ENCODE data around the gene TMEM86B.
"Not testable (repeated sequence)": the region's sequence is repeated elsewhere in the genome, so short reads cannot be mapped to it uniquely, and the experiment has no call there.

TMEM86B gene

GRCh38 chr19:55241935-55242464 lies 13.4 kb upstream of the TMEM86B start:
- no peak for DNase-seq

GRCh38 chr19:55241143-55241934 lies 12.8 kb upstream of the TMEM86B start:
- no peak for DNase-seq

DNA sequence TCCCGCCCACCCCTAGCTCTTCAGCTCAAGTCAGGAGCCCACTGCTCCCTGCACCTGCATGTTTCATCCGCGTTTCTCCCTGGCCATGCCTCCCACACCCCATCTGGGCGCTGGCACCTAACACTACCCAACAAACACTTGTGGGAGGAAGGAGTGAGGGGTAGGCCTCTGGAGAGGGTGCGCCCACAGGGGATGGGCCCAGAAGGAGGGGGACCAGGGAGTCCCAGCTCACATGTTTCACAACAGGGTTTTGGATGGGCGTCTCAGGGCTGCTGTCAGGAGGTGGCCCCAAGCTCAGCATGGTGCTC lies 12.1 kb upstream of the TMEM86B start:
- DNase-seq: no peak

DNA sequence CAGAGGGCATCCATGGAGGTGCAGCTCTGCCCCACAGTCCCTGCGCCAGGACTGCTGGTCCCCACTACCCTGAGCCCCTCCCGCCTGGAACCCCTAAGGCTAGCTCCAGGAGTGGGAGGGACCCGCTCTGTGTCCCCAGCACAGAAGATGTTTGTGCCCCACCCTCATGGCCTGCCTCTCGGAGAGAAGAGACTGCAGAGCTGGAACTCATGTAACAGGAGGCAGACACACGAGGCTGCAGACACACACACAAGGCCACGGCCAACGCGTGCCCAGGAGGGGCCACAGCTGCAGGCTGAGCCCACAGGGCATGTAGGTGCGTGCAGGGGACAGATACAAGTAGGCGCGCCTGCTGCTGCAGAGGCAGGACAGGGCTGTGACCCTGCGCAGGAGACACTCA lies 10.4 kb upstream of the TMEM86B start:
- no peak for DNase-seq

DNA sequence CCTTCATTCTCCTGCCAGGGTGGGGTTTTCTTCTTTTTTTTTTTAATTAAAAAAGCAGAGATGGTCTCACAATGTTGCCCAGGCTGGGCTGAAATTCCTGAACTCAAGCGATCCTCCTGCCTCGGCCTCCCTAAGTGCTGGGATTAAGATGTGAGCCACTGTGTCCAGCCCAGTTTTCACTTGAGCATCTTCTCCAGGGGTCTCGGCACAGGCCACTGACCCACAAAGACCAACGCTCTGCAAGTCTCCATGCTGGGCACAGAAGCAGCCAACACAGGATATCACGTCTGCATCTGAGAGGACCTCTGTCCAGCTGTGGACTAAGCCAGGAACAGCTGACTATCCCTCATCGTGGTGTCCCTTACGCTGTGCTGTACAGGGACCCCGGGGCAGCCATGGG lies 9.5 kb upstream of the TMEM86B start:
- DNase-seq: no peak

DNA sequence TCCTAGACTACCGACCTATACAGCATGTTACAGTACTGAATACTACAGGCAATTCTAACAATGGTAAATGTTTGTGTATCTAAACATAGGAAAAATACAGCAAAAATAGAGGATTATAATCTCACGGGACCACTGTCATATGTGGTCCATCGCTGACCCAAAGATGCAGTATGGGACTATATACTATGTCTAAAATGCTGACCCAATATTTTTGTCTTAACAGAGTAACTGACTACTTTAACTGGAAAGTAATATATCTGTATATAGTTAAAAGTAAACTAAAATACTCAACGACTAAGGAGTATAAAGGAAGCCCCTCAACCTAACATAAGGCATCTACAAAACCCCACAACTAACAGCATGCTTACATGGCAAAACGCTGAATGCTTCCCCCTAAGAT lies 4.4 kb upstream of the TMEM86B start:
- no peak for DNase-seq

- no peak for DNase-seq
These were observed 3.7 kb upstream of the TMEM86B start for GRCh38 chr19:55232286-55232602.

DNA sequence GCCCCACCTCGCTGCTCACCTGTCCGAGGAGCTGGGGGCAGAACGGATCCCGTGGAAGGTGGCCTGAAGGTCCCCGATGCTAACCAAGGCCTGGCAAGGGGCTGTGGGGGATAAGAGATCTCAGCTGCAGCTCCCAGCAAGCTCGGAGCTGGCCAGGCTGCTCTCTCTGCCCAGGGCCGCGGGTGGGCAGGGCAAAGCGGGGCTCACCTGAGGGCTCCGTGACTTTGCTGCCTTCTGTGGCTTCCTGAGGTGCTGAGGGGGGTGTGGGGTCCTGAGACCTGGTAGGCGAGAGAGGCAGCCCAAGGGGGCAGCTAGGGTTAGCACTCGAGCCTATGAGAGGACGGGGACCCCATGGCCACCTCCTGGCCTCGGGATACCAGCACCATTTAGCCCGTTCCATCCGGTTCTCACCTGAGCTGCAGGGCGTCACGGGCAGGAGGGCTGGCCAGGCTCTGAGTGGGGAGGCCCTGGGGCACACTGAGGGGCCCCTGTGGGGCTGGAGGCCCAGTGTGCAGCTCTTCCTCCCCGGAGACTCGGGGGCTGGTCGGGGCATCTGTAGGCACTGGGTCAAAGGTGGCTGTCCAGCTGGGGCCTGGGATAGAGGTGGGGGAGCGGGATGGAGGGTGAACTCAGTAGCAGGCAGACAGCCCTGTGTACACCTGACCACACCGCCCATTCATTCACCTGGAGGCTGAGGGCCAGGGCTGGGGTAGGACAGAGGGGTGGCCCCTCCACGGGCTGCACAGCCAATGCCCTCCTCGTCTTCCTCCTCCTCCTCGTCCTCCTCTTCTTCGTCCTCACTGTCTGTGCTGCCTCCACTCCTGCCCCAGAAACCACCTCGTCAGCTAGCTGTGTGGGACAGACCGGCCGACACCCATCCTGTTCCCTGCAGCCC lies 3.1 kb upstream of the TMEM86B start:
- no peak for DNase-seq

DNA sequence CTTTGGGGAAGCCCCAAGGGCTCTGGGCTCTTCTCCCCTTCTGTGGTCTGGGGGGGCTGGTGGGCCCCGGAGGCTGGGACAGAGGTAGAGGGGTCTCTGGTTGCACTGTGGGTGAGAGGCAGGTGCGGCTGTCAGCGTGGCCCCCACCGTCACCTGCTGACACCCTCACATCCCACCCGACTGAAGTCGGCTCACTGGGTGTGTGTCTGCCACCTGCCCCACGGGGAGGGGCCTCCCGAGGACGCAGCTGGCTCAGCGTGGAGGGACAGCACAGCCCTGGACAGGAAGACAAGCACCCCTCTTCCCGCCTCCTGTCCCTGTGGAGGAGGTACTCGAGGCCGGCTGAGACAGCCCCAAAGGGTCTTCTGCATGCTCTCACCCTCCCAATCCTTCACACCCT lies 2.2 kb upstream of the TMEM86B start:
- no peak for DNase-seq

DNA sequence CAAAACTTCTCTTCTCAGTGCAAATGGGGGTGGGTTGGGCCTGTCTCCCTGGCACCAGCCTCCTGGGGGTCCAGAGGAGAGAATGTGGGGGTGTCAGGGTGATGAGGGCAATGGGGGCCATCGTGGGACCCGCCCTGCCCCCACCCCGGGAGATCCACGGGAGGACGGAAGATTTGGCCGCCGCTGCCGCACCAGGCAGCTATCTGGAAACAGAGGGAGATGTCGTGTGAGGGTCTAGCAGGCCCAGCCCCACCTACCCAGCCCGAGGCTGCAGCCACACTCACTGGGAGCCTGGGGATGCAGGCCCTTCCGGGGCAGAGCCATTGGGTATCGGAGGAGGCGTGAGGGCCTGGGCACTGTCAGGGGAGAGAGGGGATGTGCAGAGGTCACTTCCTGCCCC lies 1.8 kb upstream of the TMEM86B start:
- DNase-seq: no peak

DNA sequence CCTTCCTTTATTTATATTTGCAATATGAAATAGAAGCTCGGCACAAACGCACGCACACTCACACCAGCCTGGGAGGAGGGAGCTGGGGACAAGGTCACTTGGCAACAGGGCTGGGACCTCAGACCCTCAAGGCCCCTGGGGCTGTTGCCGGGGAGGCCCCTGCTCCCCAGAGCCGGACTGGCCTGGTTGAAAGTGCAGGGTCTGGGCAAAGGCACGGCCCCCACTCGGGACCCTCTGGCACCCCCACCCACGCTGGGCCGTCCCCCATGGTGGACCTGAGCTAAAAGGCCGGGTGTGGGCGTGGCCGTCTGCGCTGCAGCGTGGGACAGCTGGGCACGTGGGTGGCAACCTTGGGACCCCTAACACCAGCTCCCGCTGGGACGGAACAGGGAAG lies 1.2 kb upstream of the TMEM86B start:
- DNase-seq: no peak

DNA sequence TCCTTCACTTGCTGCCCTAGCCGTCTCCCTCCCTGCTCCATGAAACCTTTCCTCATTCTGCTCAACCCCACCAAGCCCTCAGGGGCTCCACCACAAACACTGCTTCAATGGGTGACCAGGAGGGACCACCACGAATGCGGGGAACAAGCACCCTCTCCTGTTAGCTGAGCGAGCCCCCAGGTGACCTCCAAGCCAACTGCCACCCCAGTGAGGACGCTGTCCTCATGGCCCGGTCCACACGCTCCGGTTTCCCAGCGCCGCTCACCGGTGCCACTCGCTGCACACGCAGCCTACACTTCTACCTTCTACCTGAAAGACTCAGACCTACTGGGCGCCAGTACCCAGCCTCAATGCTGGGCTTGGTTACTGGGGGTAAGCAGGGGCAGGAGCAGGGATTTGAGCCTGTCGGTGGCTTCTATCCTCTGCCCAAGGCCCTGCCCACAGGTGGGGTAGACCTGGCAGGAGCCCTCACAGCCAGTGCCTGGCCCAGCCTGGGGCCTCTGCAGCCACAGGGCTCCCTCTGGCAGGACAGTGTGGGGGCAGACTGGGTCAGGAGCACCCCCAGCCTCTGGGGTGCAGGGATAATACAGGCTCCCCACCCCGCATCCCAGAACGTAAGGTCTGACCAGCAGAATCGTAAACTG lies 704 bp upstream of the TMEM86B start:
- no peak for DNase-seq

DNA sequence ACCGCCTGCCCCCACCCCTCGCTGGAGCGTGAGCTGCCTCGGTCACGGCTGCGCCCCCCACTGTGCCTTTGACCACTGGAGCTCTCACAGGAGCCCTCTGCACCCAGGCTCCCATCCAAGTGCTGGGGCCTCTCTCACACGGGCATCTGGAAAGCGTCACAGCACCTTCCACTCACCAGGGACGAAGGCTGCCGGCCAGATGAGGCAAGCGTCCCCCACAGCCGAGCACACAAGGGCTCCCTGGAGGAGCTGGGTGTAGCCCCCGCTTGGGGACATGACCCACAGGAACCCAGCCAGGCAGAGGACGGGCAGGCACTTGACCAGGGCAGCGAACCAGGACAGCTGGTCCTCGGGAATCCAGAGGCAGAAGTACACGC lies 560 bp downstream of the TMEM86B start:
- no peak for DNase-seq

- DNase-seq: no peak
These were observed 1.1 kb downstream of the TMEM86B start for GRCh38 chr19:55227241-55228014.

DNA sequence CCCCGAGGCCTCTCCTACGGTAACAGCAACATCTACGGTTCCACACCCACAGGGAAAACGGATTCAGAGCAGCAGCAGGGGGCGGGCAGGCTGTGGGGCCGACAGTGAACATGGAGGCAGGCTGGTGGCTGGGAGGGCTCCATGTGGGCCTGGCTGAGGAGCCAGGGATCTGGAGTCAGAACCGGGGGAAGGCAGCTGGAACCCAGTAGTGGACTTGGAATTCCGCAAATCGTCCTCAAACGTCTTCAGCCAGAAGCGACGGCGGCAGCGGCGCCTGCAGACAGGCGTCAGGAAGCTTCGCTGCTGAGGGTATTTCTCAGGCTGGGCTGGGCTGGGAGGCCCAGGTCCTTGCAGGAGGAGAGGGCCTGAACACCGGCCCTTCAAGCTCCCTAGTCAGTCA lies 1.8 kb downstream of the TMEM86B start:
- DNase-seq: no peak

DNA sequence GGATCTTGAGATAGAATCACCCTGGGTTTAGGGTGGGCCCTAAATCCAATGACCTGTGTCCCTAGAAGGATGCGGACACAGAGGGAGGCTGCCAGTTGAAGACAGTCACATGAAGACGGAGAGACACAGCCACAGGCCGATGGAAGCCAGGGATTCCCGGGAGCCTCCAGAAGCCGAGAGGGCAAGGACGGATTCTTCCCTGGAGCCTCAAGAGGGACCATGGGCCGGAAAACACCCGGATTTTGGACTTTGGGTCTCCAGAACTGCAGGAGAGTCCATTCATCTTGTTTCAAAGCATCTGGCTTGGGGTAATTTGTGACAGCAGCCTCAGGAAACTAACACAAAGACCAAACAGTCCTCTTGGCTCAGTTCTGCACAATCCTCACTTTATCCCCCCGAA lies 2.3 kb downstream of the TMEM86B start:
- DNase-seq: no peak

DNA sequence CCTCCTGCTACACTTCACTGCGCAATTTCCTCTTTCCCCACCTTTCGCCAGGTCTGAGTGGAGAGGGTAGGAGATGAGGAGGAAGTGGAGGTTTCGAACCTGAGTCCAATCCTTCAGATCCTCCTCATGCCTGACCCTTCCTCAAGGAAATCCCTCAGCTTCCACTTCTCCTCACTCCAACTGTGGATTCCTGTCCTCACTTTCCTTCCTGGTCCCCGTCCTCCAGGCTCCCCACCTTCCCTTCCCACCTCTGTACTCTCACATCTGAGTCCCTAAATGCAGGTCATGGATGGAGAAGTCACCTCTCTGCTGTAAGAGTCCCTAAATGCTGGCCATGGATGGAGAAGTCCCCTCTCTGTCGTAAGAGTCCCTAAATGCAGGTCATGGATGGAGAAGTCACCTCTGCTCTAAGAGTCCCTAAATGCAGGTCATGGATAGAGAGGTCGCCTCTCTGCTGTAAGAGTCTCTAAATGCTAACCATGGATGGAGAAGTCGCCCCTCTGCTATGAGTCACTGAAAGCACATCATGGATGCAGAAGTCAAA lies 3.1 kb downstream of the TMEM86B start:
- no peak for DNase-seq

GRCh38 chr19:55224679-55225414 lies 3.7 kb downstream of the TMEM86B start:
- DNase-seq: not testable (repeated sequence)

- DNase-seq: no peak
These were observed 4.4 kb downstream of the TMEM86B start for GRCh38 chr19:55224038-55224665.

DNA sequence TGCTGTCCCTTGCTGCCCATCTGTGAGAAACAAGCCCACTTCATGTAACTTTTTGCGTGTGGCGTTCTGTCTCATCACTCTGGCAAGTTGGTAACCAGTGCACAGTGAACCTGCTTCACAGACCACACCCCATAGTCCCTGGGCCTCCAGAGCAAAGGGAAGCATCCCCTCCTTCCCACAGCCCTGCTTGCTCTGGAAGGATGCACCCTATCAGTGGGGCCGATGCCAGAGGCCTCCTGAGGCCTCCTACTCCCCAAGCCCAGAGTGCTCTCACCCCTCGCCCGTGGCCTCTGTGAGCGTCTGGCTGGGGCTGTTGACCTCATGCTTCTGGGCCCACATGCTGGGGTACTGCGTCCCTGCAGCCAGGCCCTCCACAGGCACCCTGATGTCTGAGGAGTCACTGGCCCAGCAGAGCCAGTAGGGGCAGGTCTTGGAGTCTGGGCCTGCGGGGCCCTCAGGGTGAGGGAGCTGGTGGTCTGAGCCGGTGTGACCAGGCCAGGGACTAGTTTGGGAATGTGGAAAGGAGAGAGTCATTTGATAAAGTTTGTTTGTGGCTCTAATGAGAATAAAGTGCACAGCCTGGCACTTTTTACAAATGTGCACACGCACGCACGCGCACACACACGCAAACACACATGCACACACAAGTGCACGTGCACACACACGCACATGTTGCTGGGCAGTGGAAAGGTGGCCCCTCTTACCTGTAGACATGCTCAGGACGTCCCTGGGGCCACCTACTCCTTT lies 5.1 kb downstream of the TMEM86B start:
- no peak for DNase-seq

DNA sequence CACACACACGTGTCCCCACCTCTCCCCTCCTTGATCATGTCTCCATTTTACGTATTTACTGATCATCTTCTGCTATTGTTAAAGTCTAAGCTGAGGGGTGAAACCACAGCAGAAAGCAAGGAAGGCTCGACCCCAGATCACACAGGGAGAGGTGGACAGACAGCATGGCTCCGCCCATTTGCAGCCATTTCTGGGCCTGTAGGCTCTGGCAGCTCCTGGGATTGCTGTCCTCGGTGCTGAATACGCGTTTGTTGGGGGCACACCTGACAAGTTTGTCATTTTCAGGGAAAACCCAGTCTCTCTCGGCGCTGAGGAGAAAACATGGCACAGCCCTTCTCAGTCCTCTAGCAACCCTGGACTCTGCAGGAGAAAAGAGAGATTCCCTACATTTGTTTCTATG lies 8.0 kb downstream of the TMEM86B start:
- DNase-seq: no peak
